Mesendoderm (in vitro differentiated cells): ENCODE measurements around the gene TUBD1.
A peak's percentile ranks its signal among the peaks of the same experiment; 100 is the strongest.

ENCODE experiments used
- DNase-seq: peaks from one replicate; pipeline ENCODE4 v3.0.0; 2013
- H2AK5ac ChIP-seq: 2 replicates; pipeline ENCODE4 v1.6.1; 2013; ENCODE audit warnings: low read length, inconsistent platforms
- H2BK120ac ChIP-seq: 2 replicates; pipeline ENCODE4 v1.6.1; 2013; ENCODE audit warnings: low read depth, mild to moderate bottlenecking, low read length, moderate library complexity, mixed read lengths
- H2BK15ac ChIP-seq: replicated peaks from 2 replicates; pipeline ENCODE4 v1.6.1; 2013; ENCODE audit warnings: low read depth, mild to moderate bottlenecking, moderate library complexity
- H2BK5ac ChIP-seq: 2 replicates; pipeline ENCODE4 v1.6.1; 2013; ENCODE audit warnings: low read length, inconsistent platforms
- H3K18ac ChIP-seq: 2 replicates; pipeline ENCODE4 v1.6.1; 2013; ENCODE audit warnings: mild to moderate bottlenecking, low read length, mixed read lengths
- H3K23ac ChIP-seq: one replicate; pipeline ENCODE4 v1.6.1; 2013; ENCODE audit warnings: low read length
- H3K27ac ChIP-seq: 2 replicates; pipeline ENCODE4 v1.5.1; 2013; ENCODE audit warnings: low read depth, mild to moderate bottlenecking, inconsistent platforms, low read length, moderate library complexity
- H3K27me3 ChIP-seq: 2 replicates; pipeline ENCODE4 v1.6.1; 2013; ENCODE audit warnings: low read length, control low read depth, mild to moderate bottlenecking, inconsistent platforms; ENCODE audit not compliant: insufficient read depth, poor library complexity
- H3K36me3 ChIP-seq: 2 replicates; pipeline ENCODE4 v1.6.1; 2013; ENCODE audit warnings: low read length, inconsistent platforms; ENCODE audit not compliant: control insufficient read depth, insufficient read depth
- H3K4ac ChIP-seq: one replicate; pipeline ENCODE4 v1.6.1; 2013; ENCODE audit warnings: low read depth, mild to moderate bottlenecking, low read length, moderate library complexity
- H3K4me1 ChIP-seq: 2 replicates; pipeline ENCODE4 v1.6.1; 2013; ENCODE audit warnings: low read depth, low read length, inconsistent platforms; ENCODE audit not compliant: control insufficient read depth
- H3K4me2 ChIP-seq: 2 replicates; pipeline ENCODE4 v1.6.1; 2013; ENCODE audit warnings: low read length
- H3K4me3 ChIP-seq: 2 replicates; pipeline ENCODE4 v1.5.1; 2013; ENCODE audit warnings: mild to moderate bottlenecking, low read length
- H3K56ac ChIP-seq: one replicate; pipeline ENCODE4 v1.6.1; 2013; ENCODE audit warnings: low read length
- H3K79me1 ChIP-seq: 2 replicates; pipeline ENCODE4 v1.6.1; 2013; ENCODE audit warnings: low read length, inconsistent platforms
- H3K79me2 ChIP-seq: 2 replicates; pipeline ENCODE4 v1.6.1; 2013; ENCODE audit warnings: mild to moderate bottlenecking, low read length; ENCODE audit not compliant: control insufficient read depth, insufficient read depth
- H3K9ac ChIP-seq: 2 replicates; pipeline ENCODE4 v1.6.1; 2013; ENCODE audit warnings: low read length, inconsistent platforms
- H4K5ac ChIP-seq: one replicate; pipeline ENCODE4 v1.6.1; 2013; ENCODE audit warnings: low read length
- H4K8ac ChIP-seq: one replicate; pipeline ENCODE4 v1.6.1; 2013; ENCODE audit warnings: low read depth, mild to moderate bottlenecking, control low read depth, low read length, moderate library complexity
- WGBS: extraction: QIAGEN DNeasy Blood & Tissue Kit; methylation state at CpG from one replicate; pipeline ENCODE4 v1.1.7; 2013; ENCODE audit warnings: low lambda C conversion rate, missing lambda C conversion rate; ENCODE audit not compliant: insufficient coverage; ENCODE audit errors: extremely low coverage; 5-methylcytosine and 5-hydroxymethylcytosine counted together

TUBD1 gene

DNA sequence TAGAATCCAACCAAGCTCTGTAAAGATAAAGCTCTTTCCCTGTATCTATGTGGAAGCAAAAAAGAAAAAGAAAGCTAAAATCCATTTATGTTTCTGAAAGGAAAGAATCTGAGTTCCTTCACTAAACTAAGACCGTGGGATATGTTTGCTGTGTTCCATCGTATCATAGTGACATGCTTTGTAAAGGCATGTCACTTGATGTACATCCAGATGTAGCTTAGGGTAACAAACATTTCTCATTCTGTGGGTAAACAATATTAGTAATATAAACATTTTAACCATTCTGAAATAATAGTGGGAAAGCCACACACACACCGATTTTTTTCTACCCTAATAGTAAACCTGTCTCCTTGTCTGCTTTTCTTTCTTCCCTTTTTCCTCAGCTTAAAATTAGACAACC lies 78.1 kb downstream of the TUBD1 start:
- H3K4me1 ChIP-seq, result no peaks in the 10 kb centered on the region
- no peak overlapping the region for H3K27ac ChIP-seq

DNA sequence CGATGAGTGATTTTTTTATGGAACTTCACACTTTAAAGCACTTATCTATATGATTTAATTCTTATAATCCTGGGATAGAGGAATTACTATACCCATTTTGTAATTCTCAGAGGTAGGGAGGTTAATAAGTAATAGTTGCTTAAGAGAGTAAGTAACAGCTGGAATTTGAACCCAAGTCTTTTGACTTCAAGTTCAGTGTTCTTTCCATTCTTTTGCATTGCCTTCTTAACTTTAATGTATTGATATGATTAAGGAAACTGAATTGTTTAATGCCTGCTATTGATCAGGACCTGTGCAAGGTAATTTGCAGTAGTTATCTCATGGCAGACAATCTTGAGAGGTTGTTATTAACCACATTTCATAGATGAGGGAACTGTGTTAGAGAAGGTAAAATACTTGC lies 78.5 kb downstream of the TUBD1 start:
- H3K4me3 ChIP-seq, result no peak overlapping the region
- no peak overlapping the region for H3K4me2 ChIP-seq
- H4K5ac ChIP-seq, result no peak overlapping the region
- H3K56ac ChIP-seq, result no peak overlapping the region
- H3K36me3 ChIP-seq, result peaks cover 3% of the 10 kb centered on the region
- no peak overlapping the region for H3K23ac ChIP-seq
- no peak overlapping the region for H4K8ac ChIP-seq
- no peak overlapping the region for H2BK120ac ChIP-seq
- no peak overlapping the region for H2BK15ac ChIP-seq
- H3K18ac ChIP-seq, result no peak overlapping the region
- H3K79me2 ChIP-seq, result no peaks in the 10 kb centered on the region
- no peak overlapping the region for H3K9ac ChIP-seq
- no CpG with 5 or more reads among the region's 1 CpG for WGBS
- H3K4ac ChIP-seq, result no peak overlapping the region
- no peak for DNase-seq
- no peaks in the 10 kb centered on the region for H3K79me1 ChIP-seq
- H3K4me1 ChIP-seq, result no peaks in the 10 kb centered on the region
- no peak overlapping the region for H2BK5ac ChIP-seq
- H3K27ac ChIP-seq, result no peak overlapping the region
- no peaks in the 10 kb centered on the region for H3K27me3 ChIP-seq
- no peak overlapping the region for H2AK5ac ChIP-seq

More for the DNA sequence above, 78.1 kb downstream of the TUBD1 start:
- no peaks in the 10 kb centered on the region for H3K79me2 ChIP-seq
- H2BK120ac ChIP-seq, result no peak overlapping the region
- H3K9ac ChIP-seq, result no peak overlapping the region
- H3K4me2 ChIP-seq, result no peak overlapping the region
- H3K4me3 ChIP-seq, result no peak overlapping the region
- H3K79me1 ChIP-seq, result no peaks in the 10 kb centered on the region
- H3K18ac ChIP-seq, result no peak overlapping the region
- DNase-seq, result no peak
- no CpG with 5 or more reads among the region's 3 CpGs for WGBS
- H2BK5ac ChIP-seq, result no peak overlapping the region
- peaks cover 3% of the 10 kb centered on the region for H3K36me3 ChIP-seq
- no peaks in the 10 kb centered on the region for H3K27me3 ChIP-seq
- no peak overlapping the region for H2BK15ac ChIP-seq
- no peak overlapping the region for H4K5ac ChIP-seq
- no peak overlapping the region for H3K23ac ChIP-seq
- H3K4ac ChIP-seq, result no peak overlapping the region
- H2AK5ac ChIP-seq, result no peak overlapping the region
- H3K56ac ChIP-seq, result no peak overlapping the region
- no peak overlapping the region for H4K8ac ChIP-seq

DNA sequence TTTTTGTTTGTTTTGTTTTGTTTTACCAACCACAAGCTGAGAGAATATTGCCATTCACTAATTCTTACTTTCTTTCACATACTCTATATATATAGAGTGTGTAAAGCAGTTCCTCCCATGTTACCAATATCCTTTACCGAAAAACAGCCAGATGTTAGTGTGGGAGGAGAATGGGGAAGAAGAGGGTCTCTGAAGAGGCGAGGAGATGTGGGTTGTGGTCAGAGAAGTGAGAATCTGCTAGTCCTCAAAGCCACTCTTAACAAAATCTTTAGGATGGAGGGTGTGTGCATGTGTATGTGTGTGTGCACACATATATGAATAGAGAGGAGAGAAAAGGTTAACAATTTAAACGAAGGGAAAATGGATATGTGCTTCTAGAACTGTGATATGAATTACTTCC lies 80.6 kb downstream of the TUBD1 start:
- no peak for DNase-seq
- Histone ChIP-seq H3K27me3 (no peaks in the 10 kb centered on the region), H2BK120ac (no peak overlapping the region), H2BK15ac (no peak overlapping the region), H2BK5ac (no peak overlapping the region), H3K18ac (no peak overlapping the region), H2AK5ac (no peak overlapping the region), H3K23ac (no peak overlapping the region), H3K27ac (no peak overlapping the region), H3K36me3 (peaks cover 3% of the 10 kb centered on the region), H4K5ac (no peak overlapping the region), H3K79me2 (no peaks in the 10 kb centered on the region), H3K79me1 (no peaks in the 10 kb centered on the region), H3K4me1 (no peaks in the 10 kb centered on the region), H3K56ac (no peak overlapping the region), H3K4ac (no peak overlapping the region), H4K8ac (no peak overlapping the region), H3K4me3 (no peak overlapping the region), H3K4me2 (no peak overlapping the region), H3K9ac (no peak overlapping the region)
- WGBS, result no CpG with 5 or more reads among the region's 3 CpGs

DNA sequence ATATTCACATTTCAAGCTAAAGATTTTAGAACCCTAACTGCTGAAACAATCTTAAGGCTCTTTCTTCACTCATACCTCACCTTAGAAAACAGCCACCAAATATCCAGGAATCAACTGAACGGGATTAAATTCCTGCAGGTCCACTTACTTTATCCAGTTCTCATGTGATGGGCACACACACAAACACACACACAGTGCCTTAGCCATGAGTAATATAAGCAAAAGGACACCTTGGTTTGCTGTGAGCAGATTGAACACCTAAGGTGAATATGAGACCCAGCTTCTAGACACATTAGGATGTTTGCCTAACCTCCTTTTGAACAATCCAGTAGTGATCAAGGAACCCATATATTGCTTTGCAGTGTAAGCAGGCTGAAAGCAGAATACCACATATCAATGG lies 81.5 kb downstream of the TUBD1 start:
- Histone ChIP-seq H3K27me3 (no peaks in the 10 kb centered on the region), H4K8ac (no peak overlapping the region), H2BK120ac (no peak overlapping the region), H4K5ac (no peak overlapping the region), H3K36me3 (peaks cover 3% of the 10 kb centered on the region), H3K23ac (no peak overlapping the region), H3K4me1 (no peaks in the 10 kb centered on the region), H3K4me2 (no peak overlapping the region), H3K79me1 (no peaks in the 10 kb centered on the region), H3K18ac (no peak overlapping the region), H3K79me2 (no peaks in the 10 kb centered on the region), H3K56ac (no peak overlapping the region), H3K4me3 (no peak overlapping the region), H3K9ac (no peak overlapping the region), H2AK5ac (no peak overlapping the region), H2BK15ac (no peak overlapping the region), H3K4ac (no peak overlapping the region), H2BK5ac (no peak overlapping the region), H3K27ac (no peak overlapping the region)
- DNase-seq, result no peak
- WGBS, result no CpG with 5 or more reads among the region's 1 CpG

DNA sequence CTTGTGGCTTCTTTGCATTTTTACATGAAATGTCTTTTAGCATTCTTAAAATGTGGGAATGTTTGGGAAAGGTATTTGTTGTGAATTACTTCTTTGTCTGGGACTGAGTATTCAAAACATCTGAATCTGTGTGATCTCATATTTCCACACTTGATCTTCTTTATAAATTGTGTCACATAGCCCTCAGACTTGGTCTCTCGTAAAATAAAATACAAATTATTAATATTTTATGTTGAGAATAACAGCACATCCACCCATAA lies 81.9 kb downstream of the TUBD1 start:
- H3K79me2 ChIP-seq, result no peaks in the 10 kb centered on the region
- H2BK5ac ChIP-seq, result no peak overlapping the region
- H3K9ac ChIP-seq, result no peak overlapping the region
- no peak overlapping the region for H2BK120ac ChIP-seq
- no peaks in the 10 kb centered on the region for H3K79me1 ChIP-seq
- no peaks in the 10 kb centered on the region for H3K4me1 ChIP-seq
- H2AK5ac ChIP-seq, result no peak overlapping the region
- H4K8ac ChIP-seq, result no peak overlapping the region
- no peak overlapping the region for H4K5ac ChIP-seq
- no peak overlapping the region for H3K4me3 ChIP-seq
- H2BK15ac ChIP-seq, result no peak overlapping the region
- no peak overlapping the region for H3K4ac ChIP-seq
- no peaks in the 10 kb centered on the region for H3K27me3 ChIP-seq
- no peak overlapping the region for H3K23ac ChIP-seq
- no CpG with 5 or more reads among the region's 1 CpG for WGBS
- no peak overlapping the region for H3K56ac ChIP-seq
- peaks cover 3% of the 10 kb centered on the region for H3K36me3 ChIP-seq
- no peak overlapping the region for H3K18ac ChIP-seq
- H3K4me2 ChIP-seq, result no peak overlapping the region
- peak; percentile 10 for DNase-seq
- H3K27ac ChIP-seq, result no peak overlapping the region
